GM21381 (cell line): ENCODE results near the gene SYCN.

Source experiments
- ATAC-seq: cut with Tn5 transposase; IDR thresholded peaks from one replicate; pipeline ENCODE4 v1.9.1; 2021; ENCODE audit warnings: mild to moderate bottlenecking, moderate library complexity; ENCODE audit not compliant: unreplicated experiment

The SYCN gene

GRCh38 chr19:39196320-39196719, 7.7 kb downstream of the SYCN start:
- ATAC-seq, result no peak

- ATAC-seq, result no peak
These were observed 8.3 kb downstream of the SYCN start for GRCh38 chr19:39195755-39196154.

- ATAC-seq, result no peak
These were observed 9.1 kb downstream of the SYCN start for GRCh38 chr19:39194832-39195542.

- no peak for ATAC-seq
These were observed 10.3 kb downstream of the SYCN start for GRCh38 chr19:39193803-39194202.

GRCh38 chr19:39192846-39193245, 11.2 kb downstream of the SYCN start:
- ATAC-seq, result no peak

GRCh38 chr19:39190768-39191167, 13.3 kb downstream of the SYCN start:
- ATAC-seq, result no peak

- no peak for ATAC-seq
These were observed 15.1 kb downstream of the SYCN start for GRCh38 chr19:39188960-39189359.

GRCh38 chr19:39187552-39187943, 16.5 kb downstream of the SYCN start:
- ATAC-seq, result no peak

- no peak for ATAC-seq
These were observed 17.7 kb downstream of the SYCN start for GRCh38 chr19:39186391-39186790.

GRCh38 chr19:39183104-39183503, 21.0 kb downstream of the SYCN start:
- ATAC-seq, result no peak

GRCh38 chr19:39182174-39182505, 21.9 kb downstream of the SYCN start:
- ATAC-seq, result no peak

GRCh38 chr19:39181500-39182173, 22.4 kb downstream of the SYCN start:
- no peak for ATAC-seq

GRCh38 chr19:39180749-39181148, 23.3 kb downstream of the SYCN start:
- no peak for ATAC-seq

- no peak for ATAC-seq
These were observed 24.3 kb downstream of the SYCN start for GRCh38 chr19:39179754-39180153.

- ATAC-seq, result no peak
These were observed 25.6 kb downstream of the SYCN start for GRCh38 chr19:39178296-39179006.

- no peak for ATAC-seq
These were observed 26.3 kb downstream of the SYCN start for GRCh38 chr19:39177736-39178135.

- no peak for ATAC-seq
These were observed 26.9 kb downstream of the SYCN start for GRCh38 chr19:39177110-39177699.

GRCh38 chr19:39175564-39175963, 28.5 kb downstream of the SYCN start:
- no peak for ATAC-seq

- no peak for ATAC-seq
These were observed 29.2 kb downstream of the SYCN start for GRCh38 chr19:39174558-39175544.

- no peak for ATAC-seq
These were observed 29.9 kb downstream of the SYCN start for GRCh38 chr19:39174142-39174541.
